Stimulated activated CD8-positive, alpha-beta memory T cell treated with anti-CD3 and anti-CD28 coated beads, Interleukin-2, amount 100 ng/mL, for 48 hours (primary cell): ENCODE results near the gene SLC39A2.
A peak's percentile ranks its signal among the peaks of the same experiment; 100 is the strongest.
"Not testable (repeated sequence)": the region's sequence is repeated elsewhere in the genome, so short reads cannot be mapped to it uniquely, and the experiment has no call there.

ENCODE experiments used
- DNase-seq, 2 donors: peaks; one replicate each; pipeline ENCODE4 v3.0.0-alpha.2; 2020; ENCODE audit warnings: low read depth in 2 of 2

SLC39A2 gene

GRCh38 chr14:20997115-20997514, 2.0 kb upstream of the SLC39A2 start:
- no peak for DNase-seq

GRCh38 chr14:20997564-20997963, 1.5 kb upstream of the SLC39A2 start:
- DNase-seq: no peak

GRCh38 chr14:20998139-20998538, 954 bp upstream of the SLC39A2 start:
- no peak for DNase-seq

- no peak for DNase-seq
Observed at GRCh38 chr14:20999591-20999990, 498 bp downstream of the SLC39A2 start.

GRCh38 chr14:21001218-21001617, 2.1 kb downstream of the SLC39A2 start:
- DNase-seq: no peak

GRCh38 chr14:21003788-21004346, 4.8 kb downstream of the SLC39A2 start:
- DNase-seq: no peak

- not testable (repeated sequence) for DNase-seq
Observed at GRCh38 chr14:21009721-21010120, 10.6 kb downstream of the SLC39A2 start.

GRCh38 chr14:21011136-21011535, 12.0 kb downstream of the SLC39A2 start:
- no peak for DNase-seq

GRCh38 chr14:21014761-21015190, 15.7 kb downstream of the SLC39A2 start:
- DNase-seq: peak; percentile 59 to 67

GRCh38 chr14:21015312-21015711, 16.2 kb downstream of the SLC39A2 start:
- DNase-seq: no peak

GRCh38 chr14:21016413-21017190, 17.5 kb downstream of the SLC39A2 start:
- no peak for DNase-seq

- no peak for DNase-seq
Observed at GRCh38 chr14:21017528-21018245, 18.6 kb downstream of the SLC39A2 start.

- no peak for DNase-seq
Observed at GRCh38 chr14:21018286-21018685, 19.2 kb downstream of the SLC39A2 start.

GRCh38 chr14:21018781-21019180, 19.7 kb downstream of the SLC39A2 start:
- no peak for DNase-seq

- no peak for DNase-seq
Observed at GRCh38 chr14:21019366-21019765, 20.3 kb downstream of the SLC39A2 start.

- no peak for DNase-seq
Observed at GRCh38 chr14:21020977-21021545, 22.0 kb downstream of the SLC39A2 start.

GRCh38 chr14:21022686-21023085, 23.6 kb downstream of the SLC39A2 start:
- DNase-seq: no peak

- no peak for DNase-seq
Observed at GRCh38 chr14:21023174-21023573, 24.1 kb downstream of the SLC39A2 start.

GRCh38 chr14:21023817-21024584, 24.9 kb downstream of the SLC39A2 start:
- no peak for DNase-seq

GRCh38 chr14:21024585-21025370, 25.7 kb downstream of the SLC39A2 start, which contains the start of gene NDRG2:
TSS of gene NDRG2 (minus strand) at chr14:21025061. CDS start at chr14:21023315, 1,746 bp downstream.
- DNase-seq: peak; percentile 47 to 57
